ENCODE data around the gene OXA1L. TPM values are rescaled to one million over a fixed set of nuclear protein-coding genes. Genes with fewer than 3 reads are reported as not detected.

OXA1L gene
- total RNA-seq, 1 donor from 2014 or later: 62.8 TPM

DNA sequence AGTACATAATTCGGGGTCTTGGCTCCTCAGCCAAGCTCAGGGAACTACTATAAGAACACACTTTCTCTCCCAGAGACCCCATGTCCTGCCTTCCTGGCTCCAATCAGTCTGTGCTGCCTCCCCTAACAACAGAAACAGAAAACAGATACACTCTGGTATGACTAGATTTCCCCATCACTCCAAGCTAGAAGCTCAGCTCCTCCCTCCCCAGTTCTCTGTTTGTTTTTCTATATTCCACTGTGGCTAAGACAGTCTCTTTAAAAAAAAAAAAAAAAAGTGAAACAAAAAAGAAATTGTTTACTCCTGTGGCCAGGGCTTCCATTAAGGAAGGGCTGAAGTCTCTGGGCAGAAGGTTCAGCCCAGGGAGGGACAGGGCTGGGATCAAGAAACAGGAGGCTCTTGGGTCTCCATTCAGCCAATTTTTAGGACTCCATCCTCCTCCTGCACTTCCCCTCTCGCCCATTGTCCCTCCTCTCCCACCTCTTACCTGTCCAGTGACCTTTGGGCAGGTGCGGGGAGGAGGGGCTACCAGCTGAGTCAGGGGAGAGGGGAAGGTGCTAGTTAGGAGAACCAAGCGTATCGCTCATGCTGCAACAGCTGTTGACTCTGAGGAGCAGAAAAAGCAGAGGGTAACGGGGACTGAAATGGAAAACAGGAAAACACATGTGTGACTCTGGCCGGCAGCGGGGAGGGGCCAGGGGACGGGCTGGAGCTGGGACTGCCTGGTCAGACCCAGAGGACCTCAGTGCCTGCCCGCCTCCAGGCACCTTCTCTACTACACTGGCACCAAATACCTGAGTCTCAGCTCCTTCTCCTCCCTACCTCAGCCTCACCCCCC is 52.9 kb downstream of the OXA1L start:
- intact Hi-C loops (cut with DNase I): no loop called here
- ATAC-seq (peak; percentile 65), DNase-seq (ENCODE audit: low spot score) (peak; percentile 78)

DNA sequence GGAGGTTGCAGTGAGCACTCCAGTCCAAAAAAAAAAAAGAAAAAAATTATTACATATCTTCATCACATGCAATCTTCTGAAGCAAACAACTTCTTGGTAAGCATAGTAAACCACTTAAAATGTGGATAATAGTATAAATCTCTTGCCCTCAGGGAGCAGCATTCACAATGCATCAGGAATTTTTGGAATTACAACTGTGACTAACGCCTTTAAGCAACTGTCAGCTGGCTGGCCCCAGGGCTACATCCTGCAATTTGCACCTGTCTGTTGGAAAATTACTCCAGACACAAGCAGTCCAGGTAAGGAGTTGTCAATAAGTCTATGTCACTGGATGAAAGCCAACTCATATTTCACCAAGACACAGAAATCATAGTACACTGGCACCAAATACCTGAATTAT is 54.2 kb downstream of the OXA1L start:
- ATAC-seq (no peak), DNase-seq (ENCODE audit: low spot score) (no peak)
- intact Hi-C loops (cut with DNase I): loop anchor here (5.0 kb wide), 1 partner anchor 37 kb away; no protein-coding TSS in a partner anchor

DNA sequence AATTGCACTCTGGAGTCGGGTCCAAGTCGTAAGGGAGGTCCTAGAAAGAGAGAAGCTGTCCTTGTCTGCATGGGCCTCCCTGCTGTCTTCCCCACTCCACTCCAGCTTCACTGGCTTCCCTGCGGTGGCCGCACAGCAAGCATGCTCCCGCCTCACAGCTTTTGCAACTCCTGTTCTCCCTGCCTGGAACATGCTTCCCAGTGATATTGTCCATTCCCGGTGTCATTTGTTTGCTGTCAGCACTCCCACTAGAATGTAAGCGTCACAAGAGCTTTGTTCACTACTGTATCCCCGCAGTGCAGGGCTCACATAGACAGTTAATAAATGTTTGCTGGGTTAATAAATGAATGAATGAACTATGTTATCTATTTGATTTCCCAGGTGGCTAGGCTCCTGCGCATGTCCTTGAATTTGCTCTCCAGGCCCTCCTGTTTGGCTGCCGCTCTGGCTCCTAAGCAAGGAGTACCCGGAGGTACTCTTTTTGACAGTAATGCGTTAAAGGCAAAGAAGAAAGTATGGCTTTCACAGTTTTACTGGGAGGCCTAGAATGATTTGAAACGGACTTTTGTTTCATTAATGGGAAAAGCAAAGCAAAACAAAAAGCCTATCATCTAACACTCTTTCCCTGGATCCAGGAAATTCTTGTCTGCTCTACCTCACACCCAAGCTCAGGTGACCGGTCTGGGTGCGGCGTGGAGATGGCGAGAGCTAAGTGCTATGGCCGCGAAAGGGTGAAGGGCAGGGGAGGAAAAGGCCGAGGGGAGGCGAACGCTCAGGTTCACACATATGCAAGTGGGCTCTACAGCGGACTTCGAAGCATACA is 54.9 kb downstream of the OXA1L start:
- DNase-seq (ENCODE audit: low spot score) (no peak), ATAC-seq (no peak)
- intact Hi-C loops (cut with DNase I): loop anchor here (5.0 kb wide), 1 partner anchor 36 kb away; no protein-coding TSS in a partner anchor

DNA sequence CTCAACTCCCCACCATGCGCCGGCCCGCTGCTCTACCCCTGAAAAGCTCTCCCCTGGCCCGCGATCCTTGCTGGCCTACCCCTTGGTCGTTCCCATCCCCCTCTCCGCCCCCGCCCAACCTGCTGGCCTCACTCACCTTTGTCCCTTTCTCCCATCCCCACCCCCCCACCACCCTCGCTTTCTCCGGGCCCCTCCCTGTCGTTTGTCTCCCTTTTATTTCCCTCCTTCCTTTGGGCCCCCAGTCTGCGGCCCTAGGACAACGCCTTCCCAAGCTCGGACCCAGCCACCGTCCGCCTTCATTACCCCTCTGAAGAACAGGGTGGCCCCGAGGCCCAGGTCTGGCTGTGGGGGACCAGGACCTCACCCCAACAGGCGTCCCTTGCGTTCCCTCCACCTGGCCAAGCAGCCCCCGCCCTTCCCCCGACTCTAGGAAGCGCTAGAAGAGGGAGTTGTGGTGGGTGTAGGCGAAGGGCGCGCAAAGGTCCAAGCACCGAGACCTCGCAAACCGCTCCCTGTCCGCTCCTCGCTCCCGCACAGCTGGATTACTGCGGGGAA is 55.6 kb downstream of the OXA1L start:
- no peak for DNase-seq (ENCODE audit: low spot score)
- intact Hi-C loops (cut with DNase I): loop anchor here (5.0 kb wide), 1 partner anchor 35 kb away; no protein-coding TSS in a partner anchor
- ATAC-seq: peak; percentile 5

Other genes starting within 250 kb of the OXA1L start
- 163 TPM for gene DAD1, start 177.5 kb upstream of the OXA1L start, total RNA-seq
- gene ABHD4, start 168.4 kb upstream of the OXA1L start, total RNA-seq: 45.2 TPM
- not detected for gene OR6J1, start 122.3 kb upstream of the OXA1L start, total RNA-seq
- 9.7 TPM for gene SLC7A7, start 48.7 kb downstream of the OXA1L start, total RNA-seq
- 34.0 TPM for gene MRPL52, start 63.2 kb downstream of the OXA1L start, total RNA-seq
- gene MMP14, start 69.9 kb downstream of the OXA1L start, total RNA-seq: 138 TPM
- gene LRP10, start 105.1 kb downstream of the OXA1L start, total RNA-seq: 106 TPM
- gene REM2, start 116.5 kb downstream of the OXA1L start, total RNA-seq: 0.62 TPM
- 87.3 TPM for gene RBM23, start 152.5 kb downstream of the OXA1L start, total RNA-seq
- gene PRMT5, start 162.7 kb downstream of the OXA1L start, total RNA-seq: 44.6 TPM
- 39.9 TPM for gene HAUS4, start 190.4 kb downstream of the OXA1L start, total RNA-seq
- 24.8 TPM for gene AJUBA, start 215.9 kb downstream of the OXA1L start, total RNA-seq
- 8.1 TPM for gene C14orf93, start 243.5 kb downstream of the OXA1L start, total RNA-seq

All from sciatic nerve (tissue), 2 donors.